ENCODE data around the gene ALPL.

DNA sequence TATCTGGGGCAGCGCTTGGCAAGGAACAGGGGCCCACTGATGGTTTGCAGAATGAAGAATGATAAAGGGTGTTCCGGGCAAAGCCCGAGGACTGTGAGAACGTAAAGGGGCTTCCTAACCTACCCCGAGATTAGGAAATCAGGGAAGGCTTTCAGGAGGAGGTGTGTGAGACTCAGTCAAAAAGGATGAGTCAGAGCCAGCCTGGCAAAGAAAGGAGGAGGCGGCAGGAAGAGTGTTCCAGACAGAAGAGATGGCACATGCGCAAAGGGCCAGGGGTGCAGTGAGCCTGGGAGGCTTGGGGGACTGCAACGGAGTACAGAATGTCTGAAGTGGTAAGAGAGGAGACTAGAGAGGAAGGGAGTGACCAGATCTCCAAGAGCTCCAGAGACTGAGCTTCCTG is 89.7 kb downstream of the ALPL start:
- TF ChIP-seq EP300 (IDR thresholded peaks at IDR 0.05) (no peak), POLR2A (IDR thresholded peaks at IDR 0.05) (no peak)

All from stomach (tissue), 4 donors.